Fibroblast of mammary gland (primary cell): ENCODE results near the gene STAC.
"Not testable (repeated sequence)": the region's sequence is repeated elsewhere in the genome, so short reads cannot be mapped to it uniquely, and the experiment has no call there.

Source experiments
- DNase-seq: peaks from one replicate; pipeline ENCODE4 v3.0.0-alpha.2; 2010; ENCODE audit warnings: low read depth
- H3K4me3 ChIP-seq: 2 replicates; pipeline ENCODE4 v1.5.1; 2011; ENCODE audit warnings: low read depth, mild to moderate bottlenecking, low read length, moderate library complexity; ENCODE audit not compliant: control insufficient read depth
- TF ChIP-seq, protein P1 (sequence below): conservative IDR thresholded peaks from 2 replicates; pipeline ENCODE4 v1.5.1; 2011; ENCODE audit warnings: low read depth, low read length, inconsistent platforms; ENCODE audit not compliant: control insufficient read depth, insufficient read depth

Gene STAC

DNA sequence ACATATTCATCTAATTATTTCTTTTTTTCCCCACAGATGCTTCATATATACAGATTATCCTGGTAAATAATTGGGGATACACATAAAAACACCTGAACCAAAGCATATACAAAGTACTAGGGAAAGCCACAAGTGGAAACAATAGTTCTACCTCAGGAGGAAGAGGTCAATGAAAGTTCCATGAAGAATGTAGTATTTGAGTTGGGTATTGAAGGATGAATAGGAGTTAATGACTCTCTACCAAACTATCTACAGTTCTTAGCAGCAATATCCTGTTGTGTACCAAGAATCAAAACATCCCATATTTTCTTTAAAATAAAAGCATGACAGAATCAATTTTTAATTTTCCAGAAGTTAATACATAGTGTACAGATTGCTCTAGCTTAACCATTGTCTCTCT is 78.9 kb downstream of the STAC start:
- no peak overlapping the region for H3K4me3 ChIP-seq
- TF ChIP-seq, protein P1, sequence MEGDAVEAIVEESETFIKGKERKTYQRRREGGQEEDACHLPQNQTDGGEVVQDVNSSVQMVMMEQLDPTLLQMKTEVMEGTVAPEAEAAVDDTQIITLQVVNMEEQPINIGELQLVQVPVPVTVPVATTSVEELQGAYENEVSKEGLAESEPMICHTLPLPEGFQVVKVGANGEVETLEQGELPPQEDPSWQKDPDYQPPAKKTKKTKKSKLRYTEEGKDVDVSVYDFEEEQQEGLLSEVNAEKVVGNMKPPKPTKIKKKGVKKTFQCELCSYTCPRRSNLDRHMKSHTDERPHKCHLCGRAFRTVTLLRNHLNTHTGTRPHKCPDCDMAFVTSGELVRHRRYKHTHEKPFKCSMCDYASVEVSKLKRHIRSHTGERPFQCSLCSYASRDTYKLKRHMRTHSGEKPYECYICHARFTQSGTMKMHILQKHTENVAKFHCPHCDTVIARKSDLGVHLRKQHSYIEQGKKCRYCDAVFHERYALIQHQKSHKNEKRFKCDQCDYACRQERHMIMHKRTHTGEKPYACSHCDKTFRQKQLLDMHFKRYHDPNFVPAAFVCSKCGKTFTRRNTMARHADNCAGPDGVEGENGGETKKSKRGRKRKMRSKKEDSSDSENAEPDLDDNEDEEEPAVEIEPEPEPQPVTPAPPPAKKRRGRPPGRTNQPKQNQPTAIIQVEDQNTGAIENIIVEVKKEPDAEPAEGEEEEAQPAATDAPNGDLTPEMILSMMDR, result no peak
- DNase-seq, result no peak

DNA sequence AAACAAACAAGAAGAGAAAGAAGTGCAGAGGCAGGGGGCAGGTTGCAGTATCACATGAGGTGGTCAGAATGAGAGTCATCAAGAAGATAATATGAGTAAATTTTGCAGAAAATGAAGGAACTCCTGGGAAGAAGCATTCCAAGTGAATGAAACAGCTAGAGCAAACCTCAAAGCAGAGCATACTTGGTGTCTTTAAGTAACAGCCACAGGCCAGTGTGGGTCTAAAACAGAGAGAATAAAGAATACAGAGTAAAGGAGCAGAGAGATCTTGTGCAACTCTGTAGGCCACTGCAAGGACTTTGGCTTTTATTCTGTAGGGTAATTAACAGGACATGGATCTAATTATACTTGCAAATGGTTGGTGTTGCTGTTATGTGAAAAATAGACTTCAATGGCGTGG is 81.3 kb downstream of the STAC start:
- TF ChIP-seq, protein P1, result no peak
- DNase-seq, result peak; percentile 63
- H3K4me3 ChIP-seq, result no peak overlapping the region

DNA sequence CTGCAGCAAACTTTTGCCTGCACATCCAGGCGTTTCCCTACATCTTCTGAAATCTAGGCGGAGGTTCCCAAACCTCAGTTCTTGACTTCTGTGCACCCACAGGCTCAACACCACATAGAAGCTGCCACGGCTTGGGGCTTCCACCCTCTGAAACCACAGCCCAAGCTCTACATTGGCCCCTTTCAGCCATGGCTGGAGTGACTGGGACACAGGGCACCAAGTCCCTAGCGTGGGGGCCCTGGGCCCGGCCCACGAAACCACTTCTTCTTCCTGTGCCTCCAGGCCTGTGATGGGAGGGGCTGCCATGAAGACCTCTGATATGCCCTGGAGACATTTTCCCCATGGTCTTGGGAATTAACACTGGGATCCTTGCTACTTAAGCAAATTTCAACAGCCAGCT is 91.7 kb downstream of the STAC start:
- DNase-seq, H3K4me3 ChIP-seq: not testable (repeated sequence)

DNA sequence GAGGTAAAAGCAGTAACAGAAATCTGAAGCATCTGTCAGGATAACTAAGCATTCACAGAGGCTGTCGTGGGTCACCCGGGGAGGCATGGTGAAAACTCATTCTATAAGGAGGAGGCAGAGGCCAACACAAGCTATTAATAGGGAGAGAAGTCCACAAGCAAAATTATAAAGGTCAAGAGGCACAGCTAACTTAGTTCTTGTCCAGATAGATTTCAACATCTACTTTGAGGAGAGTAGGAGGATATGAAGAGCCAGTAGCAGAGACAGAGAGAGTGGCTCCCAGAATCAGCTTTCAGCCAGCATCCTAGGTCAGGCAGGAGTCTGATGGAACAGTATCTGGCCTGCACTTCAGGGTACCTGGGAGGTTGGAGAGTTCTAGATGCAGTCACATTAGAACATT is 95.3 kb downstream of the STAC start:
- TF ChIP-seq, protein P1, result no peak
- DNase-seq, result no peak

DNA sequence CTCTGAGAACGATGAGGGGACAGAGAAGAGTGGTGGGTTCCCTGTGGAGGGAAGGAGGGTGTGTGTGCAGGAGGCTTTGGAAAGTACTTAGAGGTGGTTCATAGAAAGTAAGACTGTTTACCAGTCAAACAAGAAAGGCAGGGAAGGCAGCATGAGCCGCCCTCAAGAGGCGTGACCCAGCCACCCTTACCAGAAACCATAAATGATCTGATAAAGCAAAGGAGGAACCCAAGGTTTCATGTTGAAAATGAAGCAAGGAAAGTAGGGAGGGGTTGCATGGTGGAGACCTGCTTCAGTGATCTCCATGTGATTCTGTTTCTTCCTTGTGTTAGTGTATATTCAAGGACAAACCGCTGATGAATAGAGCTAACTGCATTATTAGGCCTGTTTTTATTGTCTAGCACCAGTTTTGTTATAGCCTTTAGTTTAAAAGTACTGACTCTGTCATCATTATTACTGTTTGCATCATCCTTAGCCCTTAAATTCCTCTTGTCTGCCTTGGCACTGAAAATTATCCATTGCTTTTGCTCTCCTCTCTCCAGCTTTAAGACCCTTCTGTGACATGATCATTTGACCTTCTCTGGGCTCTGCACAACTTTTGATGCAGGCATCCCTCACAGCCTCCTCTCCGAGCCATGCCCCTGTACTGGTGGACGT is 96.1 kb downstream of the STAC start:
- TF ChIP-seq, protein P1, result no peak
- no peak for DNase-seq
- H3K4me3 ChIP-seq, result no peak overlapping the region

More for the DNA sequence above, 95.3 kb downstream of the STAC start:
- no peak overlapping the region for H3K4me3 ChIP-seq

DNA sequence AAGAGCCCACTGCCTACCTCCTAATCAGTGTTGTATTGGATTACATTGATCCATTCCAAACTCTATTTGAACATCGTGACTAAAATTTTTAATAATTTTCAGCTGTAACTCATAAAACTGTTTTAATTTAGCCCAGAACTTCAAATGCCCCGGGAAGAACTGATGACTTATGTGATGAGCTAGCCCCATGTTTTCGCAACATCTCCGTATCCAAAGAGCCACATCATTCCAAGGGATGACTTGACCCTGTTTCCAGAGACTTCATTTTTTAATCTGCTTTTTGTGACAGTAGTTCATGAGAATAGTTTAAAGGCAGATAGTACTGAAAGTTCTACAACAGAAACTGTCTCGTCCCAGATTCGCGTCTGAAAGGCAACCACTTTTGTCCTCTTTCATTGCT is 97.4 kb downstream of the STAC start:
- no peak overlapping the region for H3K4me3 ChIP-seq
- DNase-seq, result peak; percentile 86
- TF ChIP-seq, protein P1, result no peak

DNA sequence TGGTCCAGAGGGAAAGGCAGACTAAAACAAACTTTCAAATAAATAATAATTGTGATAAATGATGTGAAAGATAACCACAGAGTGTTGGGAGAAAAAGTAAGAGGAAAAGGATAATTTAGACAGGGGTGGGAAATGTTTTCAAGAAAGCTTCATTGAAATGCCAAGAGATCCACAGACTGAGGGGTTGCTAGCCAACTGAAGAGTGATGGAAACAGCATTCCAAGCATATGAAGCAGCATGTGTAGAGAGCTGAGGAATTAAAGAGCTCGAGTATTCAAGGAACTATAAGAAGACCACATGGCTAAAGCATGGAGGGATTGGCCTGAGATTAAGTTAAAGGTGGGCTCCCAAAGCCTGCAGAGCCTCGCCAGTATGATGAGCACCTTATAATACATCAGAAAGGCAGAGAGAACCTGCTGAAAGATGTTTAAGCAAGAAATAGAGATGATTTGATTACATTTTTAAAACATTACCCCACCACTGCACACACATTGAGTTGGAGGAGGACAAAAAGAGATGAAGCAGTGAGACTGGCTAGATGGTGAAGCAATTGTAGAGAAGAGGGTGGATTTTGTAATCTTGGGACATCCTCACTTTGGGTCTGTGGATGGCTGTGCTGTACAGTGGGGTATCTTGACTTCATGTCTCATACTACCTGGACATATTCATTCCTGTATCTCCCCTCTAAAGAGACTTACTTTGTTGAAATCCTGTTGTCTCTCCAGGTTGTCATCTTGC is 100.8 kb downstream of the STAC start:
- DNase-seq, result peak; percentile 42
- TF ChIP-seq, protein P1, result no peak
- no peak overlapping the region for H3K4me3 ChIP-seq
